Muscle layer of duodenum (tissue), 2 donors: ENCODE measurements around the gene ZSCAN1.

Source experiments
- H3K27ac ChIP-seq: one replicate; pipeline ENCODE4 v1.7.0; 2013; ENCODE audit warnings: mild to moderate bottlenecking, low read length
- H3K27me3 ChIP-seq: one replicate; pipeline ENCODE4 v1.7.0; 2013; ENCODE audit warnings: low read depth, mild to moderate bottlenecking, control low read depth, low read length
- H3K36me3 ChIP-seq, 2 donors: one replicate each; pipeline ENCODE4 v1.7.0; 2013; ENCODE audit warnings: low read length in 2 of 2, control low read depth in 1 of 2, mild to moderate bottlenecking in 1 of 2; ENCODE audit not compliant: insufficient read depth in 2 of 2, control insufficient read depth in 1 of 2
- H3K4me1 ChIP-seq, 2 donors: one replicate each; pipeline ENCODE4 v1.7.0; 2013; ENCODE audit warnings: low read length in 2 of 2, mild to moderate bottlenecking in 2 of 2, control low read depth in 1 of 2, moderate library complexity in 1 of 2; ENCODE audit not compliant: insufficient read depth in 2 of 2, control insufficient read depth in 1 of 2
- H3K4me3 ChIP-seq, 2 donors: one replicate each; pipeline ENCODE4 v1.7.0; 2013; ENCODE audit warnings: low read length in 2 of 2, low read depth in 1 of 2, mild to moderate bottlenecking in 1 of 2
- H3K9me3 ChIP-seq, 2 donors: one replicate each; pipeline ENCODE4 v1.7.0; 2013; ENCODE audit warnings: low read length in 2 of 2, control low read depth in 1 of 2, mild to moderate bottlenecking in 1 of 2; ENCODE audit not compliant: control insufficient read depth in 1 of 2
- donor health status: healthy.

Gene ZSCAN1

DNA sequence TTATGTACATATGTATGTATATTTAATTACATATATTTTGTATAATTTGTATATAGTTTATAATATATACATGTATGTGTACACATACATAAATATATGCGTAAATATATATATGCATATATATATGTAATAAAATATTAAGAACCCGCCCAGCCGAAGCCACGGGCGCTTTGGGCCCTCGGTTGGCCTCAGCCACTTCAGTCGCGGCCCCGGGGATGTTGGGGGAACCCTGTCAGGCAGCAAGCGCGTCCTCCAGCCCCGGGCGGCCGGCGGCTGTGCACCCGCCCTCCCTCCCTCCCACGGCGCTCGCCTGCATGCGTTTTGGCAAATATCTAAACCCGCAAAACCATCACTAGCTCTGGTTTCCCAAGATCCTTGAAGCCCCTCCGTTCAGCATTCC is 23.3 kb upstream of the ZSCAN1 start:
- Histone ChIP-seq H3K4me3 (peak overlapping the region in 1 of 2 donors; percentile 24), H3K4me1 (peaks cover 0 to 6% of the 10 kb centered on the region in 2 donors), H3K9me3 (peaks cover 9 to 64% of the 10 kb centered on the region in 2 donors), H3K27me3 (no peaks in the 10 kb centered on the region), H3K27ac (no peak overlapping the region), H3K36me3 (peaks cover 10 to 21% of the 10 kb centered on the region in 2 donors)

GRCh38 chr19:58014141-58014540 is 19.7 kb upstream of the ZSCAN1 start:
- no peak overlapping the region for H3K27ac ChIP-seq
- H3K27me3 ChIP-seq = no peaks in the 10 kb centered on the region
- peaks cover 0 to 32% of the 10 kb centered on the region in 2 donors for H3K9me3 ChIP-seq
- H3K36me3 ChIP-seq = no peaks in the 10 kb centered on the region
- H3K4me1 ChIP-seq = peaks cover 0 to 3% of the 10 kb centered on the region in 2 donors
- peak overlapping the region in 1 of 2 donors; percentile 24 for H3K4me3 ChIP-seq

DNA sequence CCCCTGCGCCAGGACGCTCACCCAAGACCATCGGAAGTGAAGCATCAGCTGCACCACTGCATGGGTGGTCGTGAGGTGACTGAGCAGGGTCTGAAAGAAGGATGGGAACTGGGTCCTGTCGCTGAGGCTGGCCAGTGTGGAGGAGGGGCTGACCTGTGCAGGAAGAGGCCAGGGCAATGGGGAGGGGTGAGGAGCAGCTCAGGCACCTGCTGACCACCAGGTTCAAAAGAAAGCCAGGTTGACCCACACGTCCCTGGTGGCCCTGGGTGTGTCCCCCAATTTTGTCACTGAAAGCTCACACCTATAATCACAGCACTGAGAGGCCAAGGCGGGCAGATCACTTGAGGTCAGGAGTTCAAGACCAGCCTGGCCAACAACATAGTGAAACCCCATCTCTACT is 13.7 kb upstream of the ZSCAN1 start:
- no peak overlapping the region for H3K27ac ChIP-seq
- no peaks in the 10 kb centered on the region for H3K9me3 ChIP-seq
- no peaks in the 10 kb centered on the region for H3K27me3 ChIP-seq
- H3K4me1 ChIP-seq = no peaks in the 10 kb centered on the region
- H3K36me3 ChIP-seq = no peaks in the 10 kb centered on the region
- H3K4me3 ChIP-seq = no peak overlapping the region

- no peak overlapping the region for H3K27ac ChIP-seq
- no peaks in the 10 kb centered on the region for H3K9me3 ChIP-seq
- H3K27me3 ChIP-seq = no peaks in the 10 kb centered on the region
- no peaks in the 10 kb centered on the region for H3K36me3 ChIP-seq
- no peaks in the 10 kb centered on the region for H3K4me1 ChIP-seq
- H3K4me3 ChIP-seq = no peak overlapping the region
These were observed 12.1 kb upstream of the ZSCAN1 start for GRCh38 chr19:58021541-58022282.

- Histone ChIP-seq H3K4me3 (no peak overlapping the region), H3K27ac (no peak overlapping the region), H3K9me3 (no peaks in the 10 kb centered on the region), H3K4me1 (no peaks in the 10 kb centered on the region), H3K36me3 (no peaks in the 10 kb centered on the region), H3K27me3 (no peaks in the 10 kb centered on the region)
These were observed 11.6 kb upstream of the ZSCAN1 start for GRCh38 chr19:58022283-58022660.

DNA sequence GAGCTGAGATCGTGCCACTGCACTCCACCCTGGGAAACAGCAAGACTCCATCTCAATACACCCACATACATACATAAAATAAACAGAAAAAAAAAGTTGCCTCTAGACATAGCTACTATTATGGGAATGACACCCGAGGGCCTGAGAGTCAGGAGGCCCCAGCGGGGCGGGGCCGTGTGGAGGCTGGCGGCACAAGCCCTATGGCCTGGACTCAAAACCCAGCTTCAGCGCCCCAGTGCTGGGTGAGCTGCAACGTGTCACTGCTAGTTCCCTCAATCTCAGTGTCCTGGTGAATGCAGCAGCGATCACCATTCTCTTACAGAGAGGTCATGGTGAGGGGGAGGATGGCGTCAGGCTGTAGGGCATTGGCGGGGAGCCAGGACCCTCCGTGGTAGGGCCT is 9.2 kb upstream of the ZSCAN1 start:
- Histone ChIP-seq H3K4me3 (no peak overlapping the region), H3K9me3 (no peaks in the 10 kb centered on the region), H3K27ac (no peak overlapping the region), H3K4me1 (no peaks in the 10 kb centered on the region), H3K27me3 (no peaks in the 10 kb centered on the region), H3K36me3 (no peaks in the 10 kb centered on the region)

GRCh38 chr19:58034477-58034793 is 610 bp downstream of the ZSCAN1 start:
- no peaks in the 10 kb centered on the region for H3K36me3 ChIP-seq
- no peaks in the 10 kb centered on the region for H3K4me1 ChIP-seq
- H3K27me3 ChIP-seq = no peaks in the 10 kb centered on the region
- no peak overlapping the region for H3K27ac ChIP-seq
- H3K4me3 ChIP-seq = peak overlapping the region in 1 of 2 donors; percentile 24
- H3K9me3 ChIP-seq = peaks cover 0 to 22% of the 10 kb centered on the region in 2 donors

DNA sequence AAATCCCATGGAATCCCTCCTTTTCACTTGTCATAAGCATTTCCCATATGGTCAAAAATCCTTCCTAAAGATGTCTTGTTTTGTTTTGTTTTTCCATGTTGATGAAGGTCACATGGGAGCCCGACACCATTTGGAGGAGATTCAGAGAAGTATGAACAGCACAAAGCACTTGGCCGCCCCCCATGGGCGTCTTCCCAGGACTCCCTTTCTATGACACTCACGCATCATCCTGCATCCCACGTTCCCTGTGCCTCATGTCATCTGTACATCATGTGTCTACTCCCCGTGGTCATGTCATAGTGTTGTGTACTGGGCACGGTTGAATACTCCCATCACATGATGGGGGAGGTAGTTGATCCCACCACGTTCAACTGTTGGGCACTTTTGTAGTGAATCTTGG is 2.0 kb downstream of the ZSCAN1 start:
- H3K4me1 ChIP-seq = no peaks in the 10 kb centered on the region
- H3K36me3 ChIP-seq = no peaks in the 10 kb centered on the region
- H3K9me3 ChIP-seq = peaks cover 0 to 32% of the 10 kb centered on the region in 2 donors
- H3K4me3 ChIP-seq = peak overlapping the region in 1 of 2 donors; percentile 38
- no peak overlapping the region for H3K27ac ChIP-seq
- H3K27me3 ChIP-seq = no peaks in the 10 kb centered on the region

GRCh38 chr19:58037927-58038687 is 4.3 kb downstream of the ZSCAN1 start:
- peaks cover 0 to 39% of the 10 kb centered on the region in 2 donors for H3K9me3 ChIP-seq
- H3K4me3 ChIP-seq = peak overlapping the region in 1 of 2 donors; percentile 28
- H3K27me3 ChIP-seq = no peaks in the 10 kb centered on the region
- no peaks in the 10 kb centered on the region for H3K36me3 ChIP-seq
- no peaks in the 10 kb centered on the region for H3K4me1 ChIP-seq
- no peak overlapping the region for H3K27ac ChIP-seq

- no peak overlapping the region for H3K27ac ChIP-seq
- no peak overlapping the region for H3K4me3 ChIP-seq
- no peaks in the 10 kb centered on the region for H3K27me3 ChIP-seq
- no peaks in the 10 kb centered on the region for H3K36me3 ChIP-seq
- no peaks in the 10 kb centered on the region for H3K4me1 ChIP-seq
- H3K9me3 ChIP-seq = peaks cover 0 to 38% of the 10 kb centered on the region in 2 donors
These were observed 4.9 kb downstream of the ZSCAN1 start for GRCh38 chr19:58038688-58039204.

DNA sequence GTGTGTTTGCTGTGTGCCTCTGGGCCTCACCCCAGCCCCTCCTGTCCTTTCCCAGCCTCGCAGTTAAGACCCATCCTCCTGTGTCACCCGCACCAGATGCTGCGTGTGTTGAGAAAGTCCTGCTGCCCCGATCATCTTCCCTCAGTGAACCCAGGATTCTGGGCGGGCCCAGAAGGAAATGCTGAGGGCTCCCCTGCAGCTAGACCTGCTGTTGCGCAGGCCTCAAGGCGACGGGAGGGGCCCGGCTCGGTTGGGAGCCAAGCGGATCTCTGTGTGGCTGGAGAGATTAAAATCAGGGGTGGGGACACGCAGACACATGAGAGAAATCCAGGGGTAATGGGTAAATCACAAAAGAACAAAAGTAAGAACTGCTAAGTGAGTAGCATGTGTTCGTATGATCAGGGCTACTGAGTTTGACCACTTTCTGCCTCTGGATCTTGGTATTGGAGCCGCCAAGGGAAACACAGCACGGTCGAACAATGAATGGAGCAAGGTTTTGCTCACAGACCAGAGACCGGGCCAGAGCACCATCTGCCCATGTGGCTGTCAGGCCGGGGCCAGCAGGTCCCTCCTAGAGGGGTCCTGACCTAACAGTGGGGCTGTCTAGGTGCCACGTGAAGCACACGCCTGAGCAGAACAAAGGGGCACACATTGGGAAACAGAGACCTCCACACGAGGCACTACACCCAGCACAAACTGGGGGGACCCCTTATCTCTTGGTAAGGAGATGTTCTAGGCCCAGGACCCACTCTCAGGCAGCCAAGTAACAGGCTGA is 7.1 kb downstream of the ZSCAN1 start:
- Histone ChIP-seq H3K9me3 (peaks cover 0 to 46% of the 10 kb centered on the region in 2 donors), H3K27me3 (no peaks in the 10 kb centered on the region), H3K4me3 (peak overlapping the region in 1 of 2 donors; percentile 47), H3K4me1 (no peaks in the 10 kb centered on the region), H3K27ac (no peak overlapping the region), H3K36me3 (no peaks in the 10 kb centered on the region)
